Fibroblast of skin of scalp (primary cell): ENCODE measurements around the gene FAM229A. TPM values are rescaled to one million over a fixed set of nuclear protein-coding genes. Genes with fewer than 3 reads are reported as not detected.
"Not testable (repeated sequence)": the region's sequence is repeated elsewhere in the genome, so short reads cannot be mapped to it uniquely, and the experiment has no call there.

Experiments
- DNase-seq: peaks from one replicate; pipeline ENCODE4 v3.0.0-alpha.2; 2013
- polyA plus RNA-seq, 2 experiments: library from polyadenylated mRNA; unstranded; fragments of 120-200 nt; gene quantifications; one replicate each; pipeline ENCODE4 v1.2.1, GENCODE V29; 2013; ENCODE audit not compliant: insufficient read length in 2 of 2

FAM229A gene
- 0.79 TPM for polyA plus RNA-seq (2013, experiment 1 of 2; ENCODE audit: insufficient read length)
- 2.3 TPM for polyA plus RNA-seq (2013, experiment 2 of 2; ENCODE audit: insufficient read length)

DNA sequence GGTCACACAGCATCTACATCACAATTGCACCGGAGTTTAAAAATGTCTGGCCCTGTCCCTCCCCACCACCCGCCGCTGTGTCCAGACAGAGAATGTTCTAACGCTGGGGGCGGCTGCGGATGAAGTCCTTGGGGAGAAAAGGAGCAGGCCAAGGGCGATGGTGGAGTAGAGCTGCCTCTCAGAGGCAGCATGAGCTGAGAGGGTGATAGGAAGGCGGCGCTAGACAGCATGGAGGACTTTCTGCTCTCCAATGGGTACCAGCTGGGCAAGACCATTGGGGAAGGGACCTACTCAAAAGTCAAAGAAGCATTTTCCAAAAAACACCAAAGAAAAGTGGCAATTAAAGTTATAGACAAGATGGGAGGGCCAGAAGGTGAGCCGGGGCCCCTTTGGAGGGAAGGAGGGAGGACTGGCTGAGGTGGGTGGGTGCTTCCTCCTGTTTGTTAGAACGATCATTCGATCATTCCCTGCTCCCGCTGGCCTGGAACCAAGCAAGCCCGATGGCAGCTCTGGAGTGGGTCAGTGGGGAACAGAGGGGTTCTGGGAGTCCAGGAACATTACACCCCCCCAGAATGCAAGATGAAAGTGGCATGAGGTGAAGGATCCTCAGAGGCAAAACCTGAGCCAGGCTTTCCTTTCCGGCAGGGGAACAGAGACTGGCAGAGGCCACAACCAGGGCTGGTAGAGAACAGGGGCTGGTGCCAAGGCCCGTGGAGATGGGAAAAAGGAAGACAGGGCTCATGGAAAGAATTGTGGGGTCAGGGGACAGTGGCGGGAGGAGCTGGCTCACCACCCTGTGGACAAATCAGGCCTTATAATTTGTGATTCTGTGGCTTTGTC, at the start of gene FAM229A, which contains the start of gene TSSK3:
FAM229A (minus strand) TSS at position 12 of the 840 bp plus-strand sequence. CDS start 394 bp downstream, outside the sequence.
TSSK3 (plus strand) TSS at position 66 of the 840 bp plus-strand sequence; CDS start at position 229, 163 bp downstream.
- DNase-seq: no peak

- no peak for DNase-seq
Observed at GRCh38 chr1:32411261-32411660, 49.0 kb upstream of the FAM229A start.

DNA sequence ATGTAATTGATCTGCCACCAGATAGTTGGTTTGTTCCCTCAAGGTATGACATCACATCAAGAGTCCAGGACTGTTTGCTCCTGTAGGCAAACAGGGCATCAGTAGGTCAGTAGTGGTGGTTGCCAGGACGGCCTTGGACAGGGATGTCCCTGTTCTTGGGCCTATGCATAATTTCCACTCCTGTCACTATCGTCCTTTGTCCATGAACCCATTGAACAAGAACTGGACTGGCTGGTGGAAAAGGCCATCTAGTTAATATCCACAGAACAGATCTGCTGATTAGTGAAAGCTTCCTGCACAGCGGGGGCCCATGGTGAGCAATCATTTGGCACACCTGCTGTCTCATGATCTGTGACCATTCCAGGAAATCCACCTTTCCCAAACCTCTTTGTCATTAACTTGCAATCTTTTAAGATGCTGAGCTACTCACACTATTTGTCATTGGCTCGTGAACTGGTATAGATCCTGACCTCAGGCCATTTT, 44.4 kb upstream of the FAM229A start:
- DNase-seq: no peak

DNA sequence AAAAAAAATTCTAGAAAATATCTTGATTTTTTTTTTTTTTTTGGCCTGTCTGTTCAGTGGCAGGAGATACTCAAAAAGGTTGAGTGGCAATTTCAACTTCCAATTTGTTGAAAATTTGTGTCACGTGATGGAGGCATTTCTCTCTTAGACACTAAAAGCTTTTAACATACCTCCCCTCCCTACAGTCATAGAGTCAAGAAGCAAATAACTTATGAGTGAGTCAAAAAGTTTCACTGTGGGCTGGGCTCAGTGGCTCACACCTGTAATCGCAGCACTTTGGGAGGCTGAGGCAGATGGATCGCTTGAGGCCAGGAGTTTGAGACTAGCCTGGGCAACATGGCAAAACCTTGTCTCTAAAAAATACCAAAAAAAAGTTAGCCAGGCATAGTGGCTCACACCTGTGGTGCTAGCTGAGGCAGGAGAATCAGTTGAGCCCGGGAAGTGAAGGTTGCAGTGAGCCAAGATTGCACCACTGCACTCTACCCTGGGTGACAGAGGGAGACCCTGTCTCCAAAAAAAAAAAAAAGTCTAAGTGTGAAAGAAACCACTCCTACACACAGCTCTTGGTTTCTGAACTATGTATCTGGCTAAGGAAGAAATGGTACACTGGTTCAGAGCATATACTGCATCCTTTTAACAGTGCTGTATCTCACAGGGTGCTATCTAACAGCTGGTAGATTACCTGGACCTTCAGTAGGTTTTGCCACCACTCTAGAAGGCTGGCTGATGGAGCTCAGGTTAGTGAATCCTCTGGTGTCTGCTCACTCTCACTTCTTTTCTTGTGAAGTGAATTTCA, 43.6 kb upstream of the FAM229A start:
- no peak for DNase-seq

- DNase-seq: peak; percentile 23
Observed at GRCh38 chr1:32404946-32405345, 42.7 kb upstream of the FAM229A start.

- DNase-seq: peak; percentile 88
Observed at GRCh38 chr1:32400876-32401631, 38.8 kb upstream of the FAM229A start.

GRCh38 chr1:32399843-32400242, 37.6 kb upstream of the FAM229A start:
- DNase-seq: no peak

- no peak for DNase-seq
Observed at GRCh38 chr1:32398401-32398800, 36.1 kb upstream of the FAM229A start.

DNA sequence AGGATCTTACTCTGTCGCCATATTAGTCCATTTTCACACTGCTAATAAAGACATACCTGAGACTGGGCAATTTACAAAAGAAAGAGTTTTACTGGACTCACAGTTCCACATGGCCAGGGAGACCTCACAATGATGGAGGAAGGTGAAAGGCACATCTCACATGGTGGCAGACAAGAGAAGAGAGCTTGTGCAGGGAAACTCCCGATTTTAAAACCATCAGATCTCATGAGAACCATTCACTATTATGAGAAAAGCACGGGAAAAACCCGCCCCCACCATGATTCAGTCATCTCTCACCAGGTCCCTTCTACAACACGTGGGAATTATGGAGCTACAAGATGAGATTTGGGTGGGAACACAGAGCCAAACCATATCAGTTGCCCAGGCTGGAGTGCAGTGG, 34.2 kb upstream of the FAM229A start:
- DNase-seq: not testable (repeated sequence)

DNA sequence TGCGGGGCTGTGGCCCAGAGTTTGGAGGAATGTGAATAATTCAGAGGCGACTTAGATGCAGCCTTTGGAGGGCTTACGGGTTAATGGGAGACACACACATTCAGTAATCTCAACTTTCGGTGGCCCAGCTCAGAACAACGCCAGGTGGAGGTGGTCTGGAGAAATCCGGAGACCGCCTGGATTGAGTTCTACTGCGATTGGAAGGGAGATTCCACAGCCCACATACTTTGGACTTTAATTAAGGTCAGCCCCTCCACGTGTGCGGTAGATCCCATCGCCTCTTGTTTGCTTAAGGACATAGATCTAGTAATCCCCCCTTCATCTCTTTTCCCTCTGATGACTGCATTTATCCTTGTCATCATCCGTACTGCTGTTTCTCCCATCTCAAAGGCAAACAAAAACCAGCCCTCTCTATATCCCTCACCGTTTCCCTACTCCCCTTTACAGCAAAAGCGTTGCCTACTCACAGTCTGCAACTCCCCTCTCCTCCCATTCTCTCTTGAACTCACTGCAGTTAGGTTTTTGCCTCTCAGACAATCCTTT, 32.7 kb upstream of the FAM229A start:
- no peak for DNase-seq

DNA sequence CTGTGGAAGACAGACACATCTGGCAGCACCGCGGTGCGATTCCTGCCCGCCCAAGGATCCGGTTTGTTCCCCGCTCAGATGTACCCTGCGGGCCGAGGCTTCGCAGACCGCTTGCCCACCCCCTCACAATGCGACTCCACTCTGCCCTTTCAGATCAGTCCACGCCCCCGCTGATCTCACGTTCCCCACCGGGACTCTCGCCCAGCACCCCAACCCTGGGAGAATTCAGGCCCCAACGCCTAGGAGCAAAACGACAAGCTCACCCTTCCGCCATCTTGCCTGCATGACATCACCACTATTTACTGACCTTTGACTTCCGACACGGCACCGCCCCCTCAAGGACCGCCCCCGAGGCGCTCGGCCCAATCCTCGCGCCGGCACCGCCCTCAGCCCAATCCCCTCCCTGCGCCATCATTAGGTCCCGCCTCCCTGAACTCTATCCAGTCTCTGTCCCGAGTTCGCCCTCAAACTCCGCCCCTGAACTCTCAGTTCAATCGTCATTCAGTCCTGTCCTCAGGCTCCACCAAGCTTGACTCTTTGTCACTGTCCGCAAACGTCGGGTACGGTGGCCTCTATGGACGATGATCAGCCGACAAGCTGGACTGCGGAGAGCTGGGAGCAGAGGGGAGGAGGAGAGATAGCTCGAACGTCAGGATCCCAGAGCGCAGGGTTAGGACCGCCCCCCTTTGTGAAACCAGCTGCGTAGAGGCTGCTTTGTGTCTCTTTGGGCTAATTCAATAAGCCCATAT, 32.0 kb upstream of the FAM229A start, which contains the start of gene BSDC1:
BSDC1 (minus strand) TSS at position 301 of the 749 bp plus-strand sequence; CDS start at position 274, 27 bp downstream.
- DNase-seq: peak; percentile 98

DNA sequence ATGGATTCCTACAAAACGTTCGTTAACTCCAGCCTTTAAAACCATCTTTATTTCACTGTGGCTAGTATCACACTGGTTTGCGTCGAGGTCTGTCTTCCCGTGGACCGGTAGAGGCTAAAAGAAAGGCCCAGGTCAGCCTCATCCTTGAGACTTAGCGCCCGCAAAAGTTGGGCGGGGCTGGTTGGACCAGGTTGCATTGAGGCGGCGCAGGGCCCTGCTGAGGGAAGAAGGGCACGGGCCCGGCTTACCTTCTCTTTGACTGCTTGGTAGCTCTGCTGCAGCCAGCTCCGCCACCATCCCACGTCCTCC, 31.5 kb upstream of the FAM229A start:
- DNase-seq: no peak

GRCh38 chr1:32393136-32393535, 30.9 kb upstream of the FAM229A start:
- DNase-seq: no peak

GRCh38 chr1:32392325-32392724, 30.0 kb upstream of the FAM229A start:
- no peak for DNase-seq

DNA sequence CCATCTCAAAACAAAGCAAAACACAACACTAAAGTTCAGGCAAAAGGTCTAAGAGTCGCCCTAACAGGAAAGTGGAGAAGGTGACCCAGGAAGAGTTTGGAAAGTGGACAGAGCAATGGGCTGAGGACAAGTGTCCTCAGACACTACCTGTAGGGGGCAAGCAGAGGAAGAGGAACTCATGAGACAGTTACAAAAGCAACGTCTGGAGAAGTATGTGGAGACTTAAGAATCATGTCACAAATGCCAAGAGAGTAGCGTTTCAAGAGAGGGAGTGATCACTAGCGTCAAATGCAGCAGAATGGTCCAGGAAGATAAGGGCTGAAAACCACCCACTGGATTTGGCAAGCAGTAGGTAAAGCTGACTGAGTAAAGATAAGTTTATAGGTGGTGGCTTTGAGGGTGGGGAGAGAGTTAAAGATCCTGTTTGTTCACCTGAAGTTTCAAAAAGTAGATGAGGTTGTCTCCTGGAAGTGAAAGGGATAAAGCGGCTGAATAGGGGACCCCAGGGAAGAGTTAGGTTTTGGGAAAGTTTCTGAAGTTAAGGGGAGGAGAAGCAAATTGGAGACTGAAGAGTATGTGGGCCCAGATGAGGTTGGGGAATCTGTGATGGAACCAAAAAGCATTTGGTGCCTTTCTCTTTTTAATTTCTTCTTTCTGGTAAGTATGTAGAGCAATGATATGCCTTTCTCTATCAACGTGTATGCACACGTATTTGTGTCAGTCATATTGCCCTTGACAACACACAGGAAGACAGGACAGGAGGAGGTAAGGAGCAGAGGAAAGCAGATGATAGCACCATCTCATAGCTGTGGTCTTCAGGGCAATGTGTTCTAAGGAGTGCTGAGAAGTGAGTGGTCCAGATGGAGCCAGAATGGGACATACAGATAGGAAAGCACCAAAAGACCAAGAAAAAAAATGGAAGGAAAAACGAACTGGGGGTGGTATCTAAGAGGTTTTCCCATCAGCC, 28.9 kb upstream of the FAM229A start:
- no peak for DNase-seq

- DNase-seq: no peak
Observed at GRCh38 chr1:32388641-32389040, 26.4 kb upstream of the FAM229A start.

DNA sequence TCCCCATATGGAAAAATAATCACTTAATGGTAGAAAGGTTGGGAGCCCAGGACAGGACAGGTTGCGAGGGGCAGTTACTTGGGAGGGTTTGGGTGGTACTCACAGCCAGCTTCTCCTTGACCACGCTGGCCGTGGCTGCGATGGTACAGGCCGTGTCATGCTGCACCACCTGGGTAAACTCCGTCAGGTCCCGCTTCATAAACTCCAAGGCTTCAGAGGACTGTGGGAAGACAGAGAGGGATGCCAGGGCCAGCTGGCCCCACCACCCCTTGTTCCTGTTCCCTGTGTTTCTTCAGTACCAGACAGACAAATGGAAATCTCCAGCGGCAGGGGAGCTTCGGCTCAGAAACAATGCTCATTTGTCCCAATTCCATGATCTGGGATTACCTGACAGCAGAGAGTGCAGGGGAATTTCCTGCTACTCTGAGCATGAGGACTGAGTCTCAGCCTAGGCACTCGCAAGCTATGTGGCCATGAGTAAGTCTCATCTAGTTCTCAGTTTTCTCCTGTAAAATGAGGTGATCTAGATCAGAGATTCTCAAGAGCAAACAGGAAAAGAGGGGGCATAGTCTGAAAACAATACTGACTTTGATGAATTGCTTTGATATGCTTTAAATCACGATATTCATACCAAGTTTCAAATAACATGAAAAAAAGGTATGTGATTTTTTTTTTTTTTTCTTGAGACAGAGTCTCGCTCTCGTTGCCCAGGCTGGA, 24.5 kb upstream of the FAM229A start:
- DNase-seq: no peak

GRCh38 chr1:32380057-32380456, 17.8 kb upstream of the FAM229A start:
- no peak for DNase-seq

DNA sequence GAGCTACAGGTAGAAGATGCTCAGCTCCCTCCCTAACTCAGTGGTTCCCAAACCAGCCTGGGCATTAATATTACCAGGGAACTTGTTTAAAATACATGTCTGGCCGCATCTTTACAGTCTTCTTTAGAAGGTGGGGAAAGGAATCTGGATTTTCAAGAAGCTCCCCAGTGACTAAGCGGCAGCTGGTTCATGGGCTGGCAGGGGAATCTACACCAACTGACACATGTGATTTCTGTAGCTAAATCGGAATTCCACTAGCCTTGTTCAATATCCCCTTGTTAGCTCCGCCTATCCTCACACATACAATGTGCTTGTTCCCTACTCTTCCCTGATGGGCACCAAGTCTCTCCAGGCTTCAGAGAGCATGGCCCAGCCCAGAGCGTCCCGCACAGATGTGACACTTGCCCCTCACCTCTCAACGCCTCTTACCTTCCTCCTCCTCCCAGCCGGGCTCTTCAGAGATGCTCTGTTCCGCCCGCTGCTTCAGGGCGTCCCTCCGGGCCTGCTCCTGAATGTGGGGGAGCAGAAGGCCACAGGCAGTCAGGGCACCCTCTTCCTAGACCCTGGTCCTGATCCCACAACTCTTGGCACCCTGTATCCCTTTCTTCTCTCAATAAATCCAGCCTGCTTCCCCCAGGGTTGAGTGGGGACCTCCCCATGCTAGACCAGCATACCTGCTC, 15.4 kb upstream of the FAM229A start:
- DNase-seq: no peak
